ENCODE measurements around the gene STK32C.
A peak's percentile ranks its signal among the peaks of the same experiment; 100 is the strongest.

The STK32C gene

GRCh38 chr10:132187430-132188138 lies 120.2 kb downstream of the STK32C start:
- Histone ChIP-seq H3K36me3 (ENCODE audit: insufficient read depth, low read depth, low read length) (peaks cover 4% of the 10 kb centered on the region; the same call in 1 of the 2 replicates), H3K9me3 (ENCODE audit: insufficient read depth, low read depth, low read length) (no peaks in the 10 kb centered on the region), H3K27me3 (ENCODE audit: insufficient read depth, low read length) (peaks cover 73% of the 10 kb centered on the region), H3K4me3 (ENCODE audit: low read length) (peak overlapping the region; percentile 75), H3K27ac (ENCODE audit: low read length) (no peak overlapping the region), H3K9ac (ENCODE audit: low read depth, low read length) (peak overlapping the region; percentile 68; the same call in 1 of the 2 replicates), H3K4me1 (ENCODE audit: insufficient read depth, low read length) (no peaks in the 10 kb centered on the region)

- H3K27me3 ChIP-seq (ENCODE audit: insufficient read depth, low read length): peaks cover 81% of the 10 kb centered on the region
- H3K27ac ChIP-seq (ENCODE audit: low read length): no peak within 1 kb of the TSS
- no peaks in the 10 kb centered on the region for H3K9me3 ChIP-seq (ENCODE audit: insufficient read depth, low read depth, low read length)
- H3K4me1 ChIP-seq (ENCODE audit: insufficient read depth, low read length): no peaks in the 10 kb centered on the region
- peak within 1 kb of the TSS; percentile 68; the same call in 1 of the 2 replicates for H3K9ac ChIP-seq (ENCODE audit: low read depth, low read length)
- H3K4me3 ChIP-seq (ENCODE audit: low read length): peak within 1 kb of the TSS; percentile 75
- H3K36me3 ChIP-seq (ENCODE audit: insufficient read depth, low read depth, low read length): peaks cover 4% of the 10 kb centered on the region; the same call in 1 of the 2 replicates
Measured at GRCh38 chr10:132186488-132187429, 121.0 kb downstream of the STK32C start, which contains the start of gene DPYSL4. Gene DPYSL4 (plus strand): TSS chr10:132186948. CDS start chr10:132187064, 116 bp downstream.

- H3K27me3 ChIP-seq (ENCODE audit: insufficient read depth, low read length): peaks cover 88% of the 10 kb centered on the region
Measured at GRCh38 chr10:132185601-132186487, 121.9 kb downstream of the STK32C start.

GRCh38 chr10:132184816-132185593 lies 122.7 kb downstream of the STK32C start:
- Histone ChIP-seq H3K9me3 (ENCODE audit: insufficient read depth, low read depth, low read length) (no peaks in the 10 kb centered on the region), H3K4me1 (ENCODE audit: insufficient read depth, low read length) (no peaks in the 10 kb centered on the region), H3K27me3 (ENCODE audit: insufficient read depth, low read length) (peaks cover 88% of the 10 kb centered on the region), H3K27ac (ENCODE audit: low read length) (no peak overlapping the region), H3K9ac (ENCODE audit: low read depth, low read length) (no peak overlapping the region), H3K4me3 (ENCODE audit: low read length) (no peak overlapping the region), H3K36me3 (ENCODE audit: insufficient read depth, low read depth, low read length) (no peaks in the 10 kb centered on the region)

More at GRCh38 chr10:132185601-132186487, 121.9 kb downstream of the STK32C start:
- peak overlapping the region; percentile 53; the same call in 1 of the 2 replicates for H3K4me3 ChIP-seq (ENCODE audit: low read length)
- no peaks in the 10 kb centered on the region for H3K4me1 ChIP-seq (ENCODE audit: insufficient read depth, low read length)
- H3K9me3 ChIP-seq (ENCODE audit: insufficient read depth, low read depth, low read length): no peaks in the 10 kb centered on the region
- H3K9ac ChIP-seq (ENCODE audit: low read depth, low read length): no peak overlapping the region
- no peak overlapping the region for H3K27ac ChIP-seq (ENCODE audit: low read length)
- no peaks in the 10 kb centered on the region; the same call in 1 of the 2 replicates for H3K36me3 ChIP-seq (ENCODE audit: insufficient read depth, low read depth, low read length)

- H3K4me1 ChIP-seq (ENCODE audit: insufficient read depth, low read length): no peaks in the 10 kb centered on the region
Measured at GRCh38 chr10:132183046-132183445, 124.7 kb downstream of the STK32C start.

GRCh38 chr10:132182591-132182990 lies 125.2 kb downstream of the STK32C start:
- no peaks in the 10 kb centered on the region for H3K9me3 ChIP-seq (ENCODE audit: insufficient read depth, low read depth, low read length)
- no peaks in the 10 kb centered on the region for H3K36me3 ChIP-seq (ENCODE audit: insufficient read depth, low read depth, low read length)
- H3K9ac ChIP-seq (ENCODE audit: low read depth, low read length): no peak overlapping the region
- peaks cover 65% of the 10 kb centered on the region for H3K27me3 ChIP-seq (ENCODE audit: insufficient read depth, low read length)
- H3K4me3 ChIP-seq (ENCODE audit: low read length): no peak overlapping the region
- no peak overlapping the region for H3K27ac ChIP-seq (ENCODE audit: low read length)
- H3K4me1 ChIP-seq (ENCODE audit: insufficient read depth, low read length): no peaks in the 10 kb centered on the region

More at GRCh38 chr10:132183046-132183445, 124.7 kb downstream of the STK32C start:
- Histone ChIP-seq H3K9me3 (ENCODE audit: insufficient read depth, low read depth, low read length) (no peaks in the 10 kb centered on the region), H3K36me3 (ENCODE audit: insufficient read depth, low read depth, low read length) (no peaks in the 10 kb centered on the region), H3K4me3 (ENCODE audit: low read length) (no peak overlapping the region), H3K27ac (ENCODE audit: low read length) (no peak overlapping the region), H3K9ac (ENCODE audit: low read depth, low read length) (no peak overlapping the region), H3K27me3 (ENCODE audit: insufficient read depth, low read length) (peaks cover 68% of the 10 kb centered on the region)

GRCh38 chr10:132181691-132182425 lies 125.9 kb downstream of the STK32C start:
- Histone ChIP-seq H3K36me3 (ENCODE audit: insufficient read depth, low read depth, low read length) (no peaks in the 10 kb centered on the region), H3K27ac (ENCODE audit: low read length) (no peak overlapping the region), H3K4me1 (ENCODE audit: insufficient read depth, low read length) (no peaks in the 10 kb centered on the region), H3K27me3 (ENCODE audit: insufficient read depth, low read length) (peaks cover 65% of the 10 kb centered on the region), H3K9ac (ENCODE audit: low read depth, low read length) (no peak overlapping the region), H3K9me3 (ENCODE audit: insufficient read depth, low read depth, low read length) (no peaks in the 10 kb centered on the region), H3K4me3 (ENCODE audit: low read length) (no peak overlapping the region)

GRCh38 chr10:132180736-132181135 lies 127.0 kb downstream of the STK32C start:
- Histone ChIP-seq H3K4me1 (ENCODE audit: insufficient read depth, low read length) (peaks cover 6% of the 10 kb centered on the region; the same call in 1 of the 2 replicates), H3K4me3 (ENCODE audit: low read length) (no peak overlapping the region), H3K36me3 (ENCODE audit: insufficient read depth, low read depth, low read length) (no peaks in the 10 kb centered on the region), H3K27me3 (ENCODE audit: insufficient read depth, low read length) (peaks cover 67% of the 10 kb centered on the region), H3K27ac (ENCODE audit: low read length) (no peak overlapping the region), H3K9ac (ENCODE audit: low read depth, low read length) (no peak overlapping the region), H3K9me3 (ENCODE audit: insufficient read depth, low read depth, low read length) (no peaks in the 10 kb centered on the region)

GRCh38 chr10:132179551-132180392 lies 128.0 kb downstream of the STK32C start:
- H3K4me1 ChIP-seq (ENCODE audit: insufficient read depth, low read length): peaks cover 8% of the 10 kb centered on the region; the same call in 1 of the 2 replicates
- H3K27me3 ChIP-seq (ENCODE audit: insufficient read depth, low read length): peaks cover 65% of the 10 kb centered on the region
- no peaks in the 10 kb centered on the region for H3K9me3 ChIP-seq (ENCODE audit: insufficient read depth, low read depth, low read length)
- H3K27ac ChIP-seq (ENCODE audit: low read length): no peak overlapping the region
- no peak overlapping the region for H3K4me3 ChIP-seq (ENCODE audit: low read length)
- no peak overlapping the region for H3K9ac ChIP-seq (ENCODE audit: low read depth, low read length)
- no peaks in the 10 kb centered on the region for H3K36me3 ChIP-seq (ENCODE audit: insufficient read depth, low read depth, low read length)
